ENCODE data around the gene FAM227B. TPM values are rescaled to one million over a fixed set of nuclear protein-coding genes. Genes with fewer than 3 reads are reported as not detected.

The FAM227B gene
- polyA plus RNA-seq, 1 donor (not counting 4 experiments of a cell fraction or from before 2014, with no cell fraction given) = 7.2 TPM

DNA sequence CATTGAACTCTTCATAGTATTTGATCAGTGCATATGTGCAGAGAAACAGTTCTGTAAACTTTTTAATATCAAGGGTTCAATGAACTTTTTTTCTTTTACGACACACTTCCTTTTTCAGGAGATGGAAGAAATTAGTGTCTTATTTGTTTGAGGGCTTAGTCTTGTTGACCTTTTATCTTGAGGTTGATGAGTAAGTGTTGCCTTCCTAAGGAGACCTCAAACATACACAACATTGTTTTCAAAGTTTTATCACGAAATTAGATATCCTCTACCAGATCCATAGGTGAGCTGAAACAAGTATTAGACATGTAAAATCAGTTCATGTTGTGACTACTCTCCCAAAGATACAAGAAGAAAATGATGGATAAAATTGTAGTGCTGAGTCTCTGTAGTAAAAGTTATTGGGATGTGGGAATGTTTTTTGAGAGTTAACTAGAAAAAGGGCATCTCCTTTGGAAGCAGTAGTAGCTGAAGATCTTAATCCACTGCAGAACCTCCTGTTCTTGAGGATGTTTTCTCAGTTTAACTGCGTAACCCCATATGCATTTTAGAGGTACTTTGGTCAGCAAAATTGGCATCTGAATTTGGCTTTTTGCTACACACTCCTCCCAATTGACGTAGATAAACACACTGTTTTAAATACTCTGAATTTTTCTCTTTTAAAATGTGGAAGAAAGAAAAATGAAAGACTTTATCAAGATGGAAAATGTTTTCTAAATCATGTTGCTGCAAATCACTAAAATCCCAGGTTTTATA, 333.8 kb downstream of the FAM227B start:
- H3K4me3 ChIP-seq (ENCODE audit: control insufficient read depth in 2 of 3, extremely low read depth in 1 of 3, insufficient read depth in 2 of 3, low read depth in 1 of 3, low read length in 3 of 3) = no peak overlapping the region
- H3K4me2 ChIP-seq (ENCODE audit: control insufficient read depth, extremely low read depth, insufficient read depth, low read depth, low read length) = no peak overlapping the region
- no peak for DNase-seq (ENCODE audit: low read depth, low spot score)
- no peaks in the 10 kb centered on the region for H3K79me2 ChIP-seq (ENCODE audit: control insufficient read depth, insufficient read depth, low read length)
- no peaks in the 10 kb centered on the region for H3K27me3 ChIP-seq (ENCODE audit: control insufficient read depth, extremely low read depth, insufficient read depth, low read length)
- H4K20me1 ChIP-seq (ENCODE audit: control insufficient read depth, extremely low read depth, insufficient read depth, low read length) = no peaks in the 10 kb centered on the region
- no peak for FAIRE-seq
- H2AFZ ChIP-seq (ENCODE audit: control insufficient read depth, low read length) = no peak overlapping the region
- H3K9me3 ChIP-seq (ENCODE audit: control insufficient read depth, low read depth, low read length) = no peaks in the 10 kb centered on the region
- dilution Hi-C loops (cut with MboI; ENCODE audit: extremely low pct_ligation_motif_present, low sequenced_read_pairs) = no loop called here
- H3K36me3 ChIP-seq (ENCODE audit: control insufficient read depth in 2 of 2, extremely low read depth in 1 of 2, insufficient read depth in 2 of 2, low read length in 2 of 2) = peaks cover 1 to 3% of the 10 kb centered on the region in 2 experiments
- H3K27ac ChIP-seq (ENCODE audit: control insufficient read depth, insufficient read depth, low read length) = no peak overlapping the region
- TF ChIP-seq, protein P1, sequence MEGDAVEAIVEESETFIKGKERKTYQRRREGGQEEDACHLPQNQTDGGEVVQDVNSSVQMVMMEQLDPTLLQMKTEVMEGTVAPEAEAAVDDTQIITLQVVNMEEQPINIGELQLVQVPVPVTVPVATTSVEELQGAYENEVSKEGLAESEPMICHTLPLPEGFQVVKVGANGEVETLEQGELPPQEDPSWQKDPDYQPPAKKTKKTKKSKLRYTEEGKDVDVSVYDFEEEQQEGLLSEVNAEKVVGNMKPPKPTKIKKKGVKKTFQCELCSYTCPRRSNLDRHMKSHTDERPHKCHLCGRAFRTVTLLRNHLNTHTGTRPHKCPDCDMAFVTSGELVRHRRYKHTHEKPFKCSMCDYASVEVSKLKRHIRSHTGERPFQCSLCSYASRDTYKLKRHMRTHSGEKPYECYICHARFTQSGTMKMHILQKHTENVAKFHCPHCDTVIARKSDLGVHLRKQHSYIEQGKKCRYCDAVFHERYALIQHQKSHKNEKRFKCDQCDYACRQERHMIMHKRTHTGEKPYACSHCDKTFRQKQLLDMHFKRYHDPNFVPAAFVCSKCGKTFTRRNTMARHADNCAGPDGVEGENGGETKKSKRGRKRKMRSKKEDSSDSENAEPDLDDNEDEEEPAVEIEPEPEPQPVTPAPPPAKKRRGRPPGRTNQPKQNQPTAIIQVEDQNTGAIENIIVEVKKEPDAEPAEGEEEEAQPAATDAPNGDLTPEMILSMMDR (optimal IDR thresholded peaks at IDR 0.05 in 1 of 3, IDR thresholded peaks at IDR 0.05 in 1 of 3, conservative IDR thresholded peaks at IDR 0.05 in 1 of 3; ENCODE audit: extremely low read depth in 1 of 3, insufficient read depth in 2 of 3, low read length in 3 of 3) = no peak
- no peak for TF ChIP-seq EZH2 (IDR thresholded peaks at IDR 0.05; ENCODE audit: low read length)
- no peak overlapping the region for H3K9ac ChIP-seq (ENCODE audit: control insufficient read depth, extremely low read depth, insufficient read depth, low read length)
- H3K9me1 ChIP-seq (ENCODE audit: control insufficient read depth, extremely low read depth, insufficient read depth, low read length) = no peaks in the 10 kb centered on the region
- no peaks in the 10 kb centered on the region for H3K4me1 ChIP-seq (ENCODE audit: control insufficient read depth, extremely low read depth, insufficient read depth, low read length)

DNA sequence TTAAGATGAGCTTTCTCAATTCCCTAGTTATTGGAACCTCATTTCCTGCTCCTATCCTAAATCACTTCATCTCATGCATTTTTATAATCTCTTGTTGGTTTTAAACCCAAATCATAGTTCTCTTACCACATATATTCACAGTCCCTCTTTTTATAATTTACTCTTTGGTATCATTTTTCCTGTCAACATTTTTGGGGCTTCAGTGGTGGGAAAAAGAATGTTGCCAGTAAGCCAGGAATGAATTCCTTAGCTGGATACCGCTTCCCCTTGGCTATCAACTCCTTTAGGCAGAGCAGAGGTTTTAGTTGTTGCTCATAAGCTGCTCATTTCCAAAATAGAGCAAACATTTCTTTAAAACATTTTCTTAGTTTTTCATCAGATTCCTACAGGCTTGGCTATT, 338.3 kb downstream of the FAM227B start:
- Histone ChIP-seq H3K9ac (ENCODE audit: control insufficient read depth, extremely low read depth, insufficient read depth, low read length) (no peak overlapping the region), H3K27me3 (ENCODE audit: control insufficient read depth, extremely low read depth, insufficient read depth, low read length) (no peaks in the 10 kb centered on the region), H2AFZ (ENCODE audit: control insufficient read depth, low read length) (no peak overlapping the region), H3K4me3 (ENCODE audit: control insufficient read depth in 2 of 3, extremely low read depth in 1 of 3, insufficient read depth in 2 of 3, low read depth in 1 of 3, low read length in 3 of 3) (no peak overlapping the region), H3K4me2 (ENCODE audit: control insufficient read depth, extremely low read depth, insufficient read depth, low read depth, low read length) (no peak overlapping the region), H3K36me3 (ENCODE audit: control insufficient read depth in 2 of 2, extremely low read depth in 1 of 2, insufficient read depth in 2 of 2, low read length in 2 of 2) (peaks cover 3% of the 10 kb centered on the region in 2 experiments), H4K20me1 (ENCODE audit: control insufficient read depth, extremely low read depth, insufficient read depth, low read length) (no peaks in the 10 kb centered on the region), H3K9me3 (ENCODE audit: control insufficient read depth, low read depth, low read length) (no peaks in the 10 kb centered on the region), H3K4me1 (ENCODE audit: control insufficient read depth, extremely low read depth, insufficient read depth, low read length) (no peaks in the 10 kb centered on the region), H3K79me2 (ENCODE audit: control insufficient read depth, insufficient read depth, low read length) (no peaks in the 10 kb centered on the region), H3K9me1 (ENCODE audit: control insufficient read depth, extremely low read depth, insufficient read depth, low read length) (no peaks in the 10 kb centered on the region), H3K27ac (ENCODE audit: control insufficient read depth, insufficient read depth, low read length) (no peak overlapping the region)
- dilution Hi-C loops (cut with MboI; ENCODE audit: extremely low pct_ligation_motif_present, low sequenced_read_pairs) = no loop called here
- FAIRE-seq (no peak), DNase-seq (ENCODE audit: low read depth, low spot score) (no peak)
- TF ChIP-seq, protein P1 (optimal IDR thresholded peaks at IDR 0.05 in 1 of 3, IDR thresholded peaks at IDR 0.05 in 1 of 3, conservative IDR thresholded peaks at IDR 0.05 in 1 of 3; ENCODE audit: extremely low read depth in 1 of 3, insufficient read depth in 2 of 3, low read length in 3 of 3) = no peak
- TF ChIP-seq EZH2 (IDR thresholded peaks at IDR 0.05; ENCODE audit: low read length) = no peak
